ENCODE results near the gene CALCR. TPM values are rescaled to one million over a fixed set of nuclear protein-coding genes. Genes with fewer than 3 reads are reported as not detected.

The CALCR gene
- total and polyA plus RNA-seq, 9 of the 15 experiments (the other 6 are each of a cell fraction or from before 2014, with no cell fraction given), result 0.04 to 0.14 (median 0.09) TPM; not detected in 3

GRCh38 chr7:93547716-93548115 lies 26.8 kb downstream of the CALCR start:
- ChIA-PET POLR2A (interaction anchor here (0.8 kb wide), 1 partner anchor 45 kb away, joined by 3 read pairs; no protein-coding TSS in a partner anchor), CTCF (ENCODE audit: low intra/inter-chr PET ratio) (interaction anchor here (0.7 kb wide), 1 partner anchor 302 kb away, joined by 3 read pairs; no protein-coding TSS in a partner anchor)
- BruUV-seq (replicated peaks), result no TSS peak
- Histone ChIP-seq H2AFZ (ENCODE audit: low read depth, low read length) (no peak overlapping the region), H3K9me3 (replicated peaks; ENCODE audit: control insufficient read depth, insufficient read depth, low read depth, low read length) (no peaks in the 10 kb centered on the region), H3K9me1 (ENCODE audit: control insufficient read depth, insufficient read depth, low read length) (no peaks in the 10 kb centered on the region), H3K36me3 (ENCODE audit: control insufficient read depth, insufficient read depth, low read length) (no peaks in the 10 kb centered on the region), H3K27ac (ENCODE audit: extremely low read depth, low read depth, low read length) (no peak overlapping the region), H3K79me2 (ENCODE audit: control insufficient read depth, insufficient read depth, low read length) (no peaks in the 10 kb centered on the region), H3K27me3 (ENCODE audit: control insufficient read depth in 2 of 2, insufficient read depth in 2 of 2, low read length in 2 of 2) (0 out of 5 replicates have a peak, but pooled peaks cover 0 to 4% of the 10 kb centered on the region in 2 experiments), H3K4me3 (no peak overlapping the region), H3K9ac (ENCODE audit: insufficient read depth in 1 of 2, low read depth in 2 of 2, low read length in 2 of 2) (no peak overlapping the region), H4K20me1 (replicated peaks; ENCODE audit: control insufficient read depth, insufficient read depth, low read length) (no peaks in the 10 kb centered on the region), H3K4me1 (replicated peaks in 1 of 2; ENCODE audit: control insufficient read depth in 2 of 2, insufficient read depth in 2 of 2, low read length in 2 of 2) (no peaks in the 10 kb centered on the region), H3K4me2 (ENCODE audit: insufficient read depth, low read length) (no peak overlapping the region)
- in situ Hi-C loops (cut with MboI) (loop anchor here (5.0 kb wide), 1 partner anchor 310 kb away; no protein-coding TSS in a partner anchor), intact Hi-C loops (cut with micrococcal nuclease) (no loop called here)
- DNase-seq (ENCODE audit: extremely low read depth in 1 of 4, low spot score in 3 of 4) (no peak), FAIRE-seq (no peak), ATAC-seq (no peak)
- TF ChIP-seq SMAD1 (IDR thresholded peaks at IDR 0.05; ENCODE audit: low read depth, low read length, partially characterized antibody) (no peak), THRAP3 (IDR thresholded peaks at IDR 0.05; ENCODE audit: borderline replicate concordance) (no peak), ZNF830 (CRISPR knock-in tag; IDR thresholded peaks at IDR 0.05) (no peak), E2F4 (CRISPR knock-in tag; IDR thresholded peaks at IDR 0.05; ENCODE audit: low read depth) (no peak), NR2C1 (IDR thresholded peaks at IDR 0.05) (no peak), NR2C1 (tag; IDR thresholded peaks at IDR 0.05) (no peak), ESRRB (CRISPR knock-in tag; IDR thresholded peaks at IDR 0.05; ENCODE audit: borderline replicate concordance) (no peak)
- WGBS (ENCODE audit: insufficient coverage, low coverage, missing lambda C conversion rate), result 0% methylated on average over 3 of the region's 3 CpGs

Data from K562 (cell line).